Osteoblast (primary cell): ENCODE results near the gene PARD3. TPM values are rescaled to one million over a fixed set of nuclear protein-coding genes. Genes with fewer than 3 reads are reported as not detected.
"Not testable (repeated sequence)": the region's sequence is repeated elsewhere in the genome, so short reads cannot be mapped to it uniquely, and the experiment has no call there.

Experiments
- DNase-seq: peaks from one replicate; pipeline ENCODE4 v3.0.0; 2011; ENCODE audit warnings: low spot score, mixed read lengths; ENCODE audit not compliant: insufficient read length; ENCODE audit errors: missing footprints
- H2AFZ ChIP-seq: 2 replicates; pipeline ENCODE4 v1.6.0; 2011; ENCODE audit warnings: mild to moderate bottlenecking, low read length
- H3K27ac ChIP-seq: 2 replicates; pipeline ENCODE4 v1.5.1; 2011; ENCODE audit warnings: mild to moderate bottlenecking, low read depth, low read length, moderate library complexity
- H3K27me3 ChIP-seq: 2 replicates; pipeline ENCODE4 v1.6.0; 2012; ENCODE audit warnings: mild to moderate bottlenecking, control low read depth, inconsistent platforms, low read length, moderate library complexity; ENCODE audit not compliant: insufficient read depth
- H3K36me3 ChIP-seq: 2 replicates; pipeline ENCODE4 v1.5.1; 2011; ENCODE audit warnings: mild to moderate bottlenecking, low read length, control low read depth, moderate library complexity; ENCODE audit not compliant: insufficient read depth
- H3K4me1 ChIP-seq: 2 replicates; pipeline ENCODE4 v1.5.1; 2011; ENCODE audit warnings: mild to moderate bottlenecking, low read length, control low read depth, moderate library complexity; ENCODE audit not compliant: insufficient read depth
- H3K4me2 ChIP-seq: 2 replicates; pipeline ENCODE4 v1.6.0; 2011; ENCODE audit warnings: mild to moderate bottlenecking, low read length; ENCODE audit not compliant: insufficient read depth
- H3K4me3 ChIP-seq: fragments of 200-600 bp; sonication (generic); 3 replicates; pipeline ENCODE4 v1.5.1; 2012; ENCODE audit warnings: mild to moderate bottlenecking, low read length, inconsistent platforms; ENCODE audit not compliant: insufficient read depth
- H3K79me2 ChIP-seq: 2 replicates; pipeline ENCODE4 v1.6.0; 2012; ENCODE audit warnings: mild to moderate bottlenecking, low read length, control low read depth, inconsistent platforms; ENCODE audit not compliant: insufficient read depth
- H3K9me3 ChIP-seq: 2 replicates; pipeline ENCODE4 v1.5.1; 2011; ENCODE audit warnings: low read depth, low read length, control low read depth
- H4K20me1 ChIP-seq: 2 replicates; pipeline ENCODE4 v1.6.0; 2012; ENCODE audit warnings: mild to moderate bottlenecking, low read length, control low read depth; ENCODE audit not compliant: insufficient read depth
- CTCF ChIP-seq: IDR thresholded peaks from 2 replicates; pipeline ENCODE4 v1.5.1; 2011; ENCODE audit warnings: mild to moderate bottlenecking, low read depth, low read length, moderate library complexity; ENCODE audit errors: extremely low read depth
- total RNA-seq: library from RNA; depleted of rRNA; stranded (reverse); fragments of >200 nt; gene quantifications from 2 replicates; pipeline ENCODE4 v1.2.3, GENCODE V29; 2012

The PARD3 gene
- total RNA-seq, 1 donor = 71.7 TPM

- Histone ChIP-seq H3K9me3 (no peaks in the 10 kb centered on the region), H2AFZ (no peak overlapping the region), H3K4me3 (no peak overlapping the region), H3K79me2 (peaks cover 44% of the 10 kb centered on the region), H3K27ac (no peak overlapping the region), H3K27me3 (no peaks in the 10 kb centered on the region), H3K36me3 (no peaks in the 10 kb centered on the region), H3K4me2 (no peak overlapping the region), H4K20me1 (peaks cover 19% of the 10 kb centered on the region), H3K4me1 (peaks cover 3% of the 10 kb centered on the region)
- DNase-seq = no peak
- no peak for TF ChIP-seq CTCF
Measured at GRCh38 chr10:34753014-34753757, 61.9 kb downstream of the PARD3 start.

GRCh38 chr10:34751272-34751671 is 63.8 kb downstream of the PARD3 start:
- no peaks in the 10 kb centered on the region for H3K9me3 ChIP-seq
- DNase-seq = no peak
- TF ChIP-seq CTCF = no peak
- peaks cover 43% of the 10 kb centered on the region for H3K79me2 ChIP-seq
- H3K27ac ChIP-seq = no peak overlapping the region
- H2AFZ ChIP-seq = no peak overlapping the region
- H3K4me3 ChIP-seq = no peak overlapping the region
- no peak overlapping the region for H3K4me2 ChIP-seq
- H4K20me1 ChIP-seq = peaks cover 20% of the 10 kb centered on the region
- no peaks in the 10 kb centered on the region for H3K36me3 ChIP-seq
- no peaks in the 10 kb centered on the region for H3K4me1 ChIP-seq
- no peaks in the 10 kb centered on the region for H3K27me3 ChIP-seq

- H3K27ac ChIP-seq, H3K4me1 ChIP-seq, H2AFZ ChIP-seq, H3K4me3 ChIP-seq, DNase-seq, H3K9me3 ChIP-seq, H3K27me3 ChIP-seq, H3K4me2 ChIP-seq, H3K36me3 ChIP-seq: not testable (repeated sequence)
- Histone ChIP-seq H4K20me1 (peaks cover 20% of the 10 kb centered on the region), H3K79me2 (peaks cover 42% of the 10 kb centered on the region)
Measured at GRCh38 chr10:34750795-34751194, 64.3 kb downstream of the PARD3 start.

GRCh38 chr10:34748767-34749166 is 66.3 kb downstream of the PARD3 start:
- Histone ChIP-seq H3K4me3 (no peak overlapping the region), H3K79me2 (peaks cover 33% of the 10 kb centered on the region), H3K9me3 (no peaks in the 10 kb centered on the region), H3K4me2 (no peak overlapping the region), H3K27me3 (no peaks in the 10 kb centered on the region), H4K20me1 (peaks cover 20% of the 10 kb centered on the region), H2AFZ (no peak overlapping the region), H3K36me3 (no peaks in the 10 kb centered on the region), H3K27ac (no peak overlapping the region), H3K4me1 (no peaks in the 10 kb centered on the region)
- no peak for DNase-seq
- TF ChIP-seq CTCF = no peak
